CD4-positive, alpha-beta T cell (primary cell): ENCODE measurements around the gene MIA. TPM values are rescaled to one million over a fixed set of nuclear protein-coding genes. Genes with fewer than 3 reads are reported as not detected.

Experiments
- ATAC-seq: fragments of 200-7000 bp; cut with Tn5 transposase; one replicate; pipeline ENCODE4 v1.10.0; 2022; ENCODE audit warnings: mild to moderate bottlenecking; ENCODE audit not compliant: poor library complexity
- CTCF ChIA-PET: fragments of 350-600 bp; sonication (Branson Sonifier 250); formaldehyde crosslinking; loops from one replicate; lab custom pipeline; 2021; ENCODE audit warnings: antibody characterized with exemption, inconsistent platforms; lab: Charles Lee
- POLR2A ChIA-PET: fragments of 350-600 bp; sonication (Branson Sonifier 250); formaldehyde crosslinking; loops from one replicate; lab custom pipeline; 2021; ENCODE audit warnings: antibody characterized with exemption, inconsistent platforms; lab: Charles Lee
- DNase-seq, 14 experiments: peaks; one replicate each; pipeline ENCODE4 v3.0.0-alpha.2; 2013 to 2020; ENCODE audit warnings: mixed read lengths in 2 of 14
- H3K27ac ChIP-seq, 2 donors: one replicate each; pipeline versions ENCODE4 v1.5.1 to v1.7.0; 2013; ENCODE audit warnings: low read length in 2 of 2, low read depth in 1 of 2, mild to moderate bottlenecking in 1 of 2
- H3K27me3 ChIP-seq, 2 experiments: 1 replicate in 1 of 2; 2 replicates in 1 of 2; pipeline versions ENCODE4 v1.6.1 to v1.7.0; 2013; ENCODE audit warnings: low read length in 2 of 2, control low read depth in 1 of 2, mild to moderate bottlenecking in 1 of 2, moderate library complexity in 1 of 2; ENCODE audit not compliant: insufficient read depth in 2 of 2, control insufficient read depth in 1 of 2
- H3K36me3 ChIP-seq: one replicate; pipeline ENCODE4 v1.6.1; 2013; ENCODE audit warnings: low read length, control low read depth; ENCODE audit not compliant: insufficient read depth
- H3K4me1 ChIP-seq: one replicate; pipeline ENCODE4 v1.6.1; 2013; ENCODE audit warnings: low read length, control low read depth; ENCODE audit not compliant: insufficient read depth
- H3K4me3 ChIP-seq: one replicate; pipeline ENCODE4 v1.5.1; 2013; ENCODE audit warnings: mild to moderate bottlenecking, low read length, moderate library complexity
- H3K9me3 ChIP-seq, 2 experiments: 1 replicate in 1 of 2; 2 replicates in 1 of 2; pipeline versions ENCODE4 v1.6.1 to v1.7.0; 2013; ENCODE audit warnings: low read length in 2 of 2, mild to moderate bottlenecking in 2 of 2, control low read depth in 1 of 2, moderate library complexity in 1 of 2; ENCODE audit not compliant: control insufficient read depth in 1 of 2, insufficient read depth in 1 of 2
- H3K27ac Mint-ChIP-seq: one replicate; pipeline ENCODE4 v1.8.0; 2020; ENCODE audit warnings: mixed read lengths
- H3K27me3 Mint-ChIP-seq: one replicate; pipeline ENCODE4 v1.8.0; 2021; ENCODE audit warnings: mixed read lengths
- H3K36me3 Mint-ChIP-seq: one replicate; pipeline ENCODE4 v1.8.0; 2021; ENCODE audit warnings: low read depth, mixed read lengths
- H3K4me1 Mint-ChIP-seq: one replicate; pipeline ENCODE4 v1.8.0; 2021; ENCODE audit warnings: low read depth, mixed read lengths
- H3K4me3 Mint-ChIP-seq: one replicate; pipeline ENCODE4 v1.8.0; 2020; ENCODE audit warnings: mild to moderate bottlenecking, mixed read lengths
- H3K9me3 Mint-ChIP-seq: one replicate; pipeline ENCODE4 v1.8.0; 2020; ENCODE audit warnings: mixed read lengths
- CTCF ChIP-seq: fragments of 200-600 bp; IDR thresholded peaks from one replicate; pipeline ENCODE4 v1.8.0; 2022; ENCODE audit warnings: antibody characterized with exemption, mild to moderate bottlenecking
- intact Hi-C, 2 experiments: fragments of 100-400 bp; cut with DNase I in 1 of 2; cut with micrococcal nuclease in 1 of 2; formaldehyde crosslinking; loops; one replicate each; pipeline versions ENCODE4 v1.15.1 to v1.9.0; 2023 to 2025; cut with DNase I, micrococcal nuclease
- total RNA-seq, 174 experiments: library from RNA in 2 of 174; stranded (reverse) in 2 of 174; gene quantifications; one replicate each; pipeline ENCODE4 v1.2.3 and lab custom pipeline; 2021 to 2026

The MIA gene
- total RNA-seq, 2 experiments from 2014 or later: not detected

GRCh38 chr19:40800339-40800996, 25.1 kb downstream of the MIA start:
- Histone ChIP-seq H3K4me3 (peak overlapping the region; percentile 96), H3K27me3 (no peaks in the 10 kb centered on the region), H3K4me1 (peaks cover 68% of the 10 kb centered on the region), H3K27ac (peak overlapping the region; percentile 71 to 78), H3K9me3 (no peaks in the 10 kb centered on the region), H3K36me3 (peaks cover 26% of the 10 kb centered on the region)
- intact Hi-C loops: loop anchor here (5.0 kb wide), 2 partner anchors 138 to 188 kb away; no protein-coding TSS in a partner anchor
- peaks cover 65% of the 10 kb centered on the region for H3K4me1 Mint-ChIP-seq
- ChIA-PET CTCF (interaction anchor here (1.5 kb wide), 1 partner anchor 19 kb away, joined by 4 read pairs; no protein-coding TSS in a partner anchor), POLR2A (interaction anchor here (0.6 to 6.9 kb wide), 3 partner anchors 23 to 50 kb away, joined by 3 to 198 read pairs (median 11); partner anchors contain the start of genes ACTMAP, MIA, RAB4B and SNRPA)
- no peak for ATAC-seq
- DNase-seq: peak in 1 of 14 experiments; percentile 49
- no peak for TF ChIP-seq CTCF
- no peaks in the 10 kb centered on the region for H3K27me3 Mint-ChIP-seq
- H3K27ac Mint-ChIP-seq: peak overlapping the region; percentile 92
- H3K9me3 Mint-ChIP-seq: no peaks in the 10 kb centered on the region
- peaks cover 49% of the 10 kb centered on the region for H3K36me3 Mint-ChIP-seq
- peak overlapping the region; percentile 96 for H3K4me3 Mint-ChIP-seq

- H3K27ac ChIP-seq: peak overlapping the region in 1 of 2 donors; percentile 71
- intact Hi-C loops: loop anchor here (5.0 kb wide), 2 partner anchors 139 to 189 kb away; no protein-coding TSS in a partner anchor
- ATAC-seq (no peak), DNase-seq (peak in 1 of 14 experiments; percentile 37)
- Mint-ChIP-seq H3K27ac (peak overlapping the region; percentile 92), H3K27me3 (no peaks in the 10 kb centered on the region), H3K36me3 (peaks cover 54% of the 10 kb centered on the region), H3K9me3 (no peaks in the 10 kb centered on the region), H3K4me1 (peaks cover 70% of the 10 kb centered on the region), H3K4me3 (peak overlapping the region; percentile 96)
- no peaks in the 10 kb centered on the region for H3K27me3 ChIP-seq
- peaks cover 73% of the 10 kb centered on the region for H3K4me1 ChIP-seq
- H3K36me3 ChIP-seq: peaks cover 31% of the 10 kb centered on the region
- ChIA-PET CTCF (interaction anchor here (1.5 kb wide), 1 partner anchor 19 kb away, joined by 4 read pairs; no protein-coding TSS in a partner anchor), POLR2A (interaction anchor here (2.3 to 6.9 kb wide), 2 partner anchors 24 to 50 kb away, joined by 11 to 198 read pairs; partner anchors contain the start of genes ACTMAP, MIA, RAB4B and SNRPA)
- H3K9me3 ChIP-seq: no peaks in the 10 kb centered on the region
- peak overlapping the region; percentile 96 for H3K4me3 ChIP-seq
- no peak for TF ChIP-seq CTCF
These were observed 25.7 kb downstream of the MIA start for GRCh38 chr19:40800997-40801377.

GRCh38 chr19:40801426-40802299, 26.3 kb downstream of the MIA start:
- intact Hi-C loops: loop anchor here (2.0 to 5.0 kb wide), 3 partner anchors 85 to 189 kb away; partner anchors contain the start of genes COQ8B (in 1 of the 2) and ITPKC (in 1 of the 2)
- POLR2A ChIA-PET: interaction anchor here (0.9 to 6.9 kb wide), 3 partner anchors 10 to 51 kb away, joined by 4 to 198 read pairs (median 11); partner anchors contain the start of genes ACTMAP, MIA, RAB4B and SNRPA
- H3K27me3 ChIP-seq: no peaks in the 10 kb centered on the region
- Mint-ChIP-seq H3K36me3 (peaks cover 61% of the 10 kb centered on the region), H3K4me1 (peaks cover 77% of the 10 kb centered on the region), H3K27me3 (no peaks in the 10 kb centered on the region), H3K9me3 (no peaks in the 10 kb centered on the region), H3K4me3 (peak overlapping the region; percentile 96), H3K27ac (peak overlapping the region; percentile 90)
- DNase-seq: no peak
- peak overlapping the region; percentile 47 to 86 for H3K27ac ChIP-seq
- peaks cover 80% of the 10 kb centered on the region for H3K4me1 ChIP-seq
- CTCF ChIA-PET: interaction anchor here (1.5 kb wide), 1 partner anchor 18 kb away, joined by 4 read pairs; no protein-coding TSS in a partner anchor
- no peak for TF ChIP-seq CTCF
- H3K36me3 ChIP-seq: peaks cover 32% of the 10 kb centered on the region
- H3K9me3 ChIP-seq: no peaks in the 10 kb centered on the region
- peak overlapping the region; percentile 96 for H3K4me3 ChIP-seq
- ATAC-seq: no peak
